Activated T-cell treated with anti-CD3 and anti-CD28 coated beads for 48 hours (primary cell): ENCODE measurements around the gene RHOBTB1.
"Not testable (repeated sequence)": the region's sequence is repeated elsewhere in the genome, so short reads cannot be mapped to it uniquely, and the experiment has no call there.

Source experiments
- DNase-seq: peaks from one replicate; pipeline ENCODE4 v3.0.0-alpha.2; 2020; ENCODE audit warnings: low read depth

RHOBTB1 gene

DNA sequence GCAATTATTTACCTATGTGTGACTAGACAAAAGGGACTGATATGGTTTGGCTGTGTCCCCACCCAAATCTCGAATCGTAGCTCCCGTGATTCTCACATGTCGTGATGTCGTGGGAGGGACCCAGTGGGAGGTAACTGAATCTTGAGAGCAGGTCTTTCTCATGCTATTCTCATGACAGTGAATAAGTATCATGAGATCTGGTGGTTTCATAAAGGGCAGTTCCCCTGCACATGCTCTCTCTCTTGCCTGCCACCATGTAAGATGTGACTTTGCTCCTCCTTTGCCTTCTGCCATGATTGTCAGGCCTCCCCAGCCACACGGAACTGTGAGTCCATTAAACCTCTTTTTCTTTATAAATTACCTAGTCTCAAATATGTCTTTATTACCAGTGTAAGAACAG lies 37.2 kb downstream of the RHOBTB1 start:
- not testable (repeated sequence) for DNase-seq

DNA sequence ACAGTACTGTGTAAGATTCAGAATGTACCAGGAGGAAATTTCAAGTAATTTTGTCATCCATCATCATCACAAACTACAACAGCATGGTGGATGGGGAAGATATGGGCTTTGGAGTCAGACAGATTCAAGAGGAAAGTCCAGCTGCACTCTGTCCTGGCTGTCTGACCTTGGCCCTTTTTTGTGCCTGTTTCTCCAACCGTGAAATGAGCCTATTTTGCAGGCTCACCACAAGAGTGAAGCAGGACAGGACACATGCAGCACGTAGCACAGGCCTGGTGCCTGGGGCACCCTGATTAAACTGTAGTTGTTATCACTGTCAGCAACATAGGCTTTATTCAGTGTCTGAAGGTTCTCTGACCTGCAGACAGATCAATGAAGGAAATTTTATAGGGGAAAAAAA lies 37.6 kb downstream of the RHOBTB1 start:
- DNase-seq: no peak

GRCh38 chr10:60905580-60905979 lies 38.4 kb downstream of the RHOBTB1 start:
- DNase-seq: no peak

- no peak for DNase-seq
Observed at GRCh38 chr10:60903096-60903495, 40.9 kb downstream of the RHOBTB1 start.

- DNase-seq: no peak
Observed at GRCh38 chr10:60901561-60902235, 42.3 kb downstream of the RHOBTB1 start.

GRCh38 chr10:60899266-60899665 lies 44.7 kb downstream of the RHOBTB1 start:
- no peak for DNase-seq

DNA sequence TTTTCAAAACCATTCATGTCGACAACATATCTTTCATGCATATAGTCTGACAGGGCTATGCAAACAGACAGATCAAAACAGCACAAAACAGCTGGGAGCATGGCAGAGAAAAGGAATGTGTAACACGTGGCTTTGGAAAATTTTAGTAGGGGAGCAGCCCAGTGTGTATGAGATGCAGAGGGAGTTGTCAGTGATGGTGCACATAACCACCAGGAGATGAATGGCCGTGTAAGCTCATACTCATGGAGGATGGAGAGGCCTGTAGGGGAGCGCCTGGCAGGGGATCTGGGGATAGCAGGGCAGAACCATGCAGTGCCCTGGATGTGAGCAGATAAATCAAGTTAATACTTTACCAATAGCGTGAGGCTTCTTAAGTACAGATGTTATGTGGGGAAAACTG lies 45.7 kb downstream of the RHOBTB1 start:
- no peak for DNase-seq

DNA sequence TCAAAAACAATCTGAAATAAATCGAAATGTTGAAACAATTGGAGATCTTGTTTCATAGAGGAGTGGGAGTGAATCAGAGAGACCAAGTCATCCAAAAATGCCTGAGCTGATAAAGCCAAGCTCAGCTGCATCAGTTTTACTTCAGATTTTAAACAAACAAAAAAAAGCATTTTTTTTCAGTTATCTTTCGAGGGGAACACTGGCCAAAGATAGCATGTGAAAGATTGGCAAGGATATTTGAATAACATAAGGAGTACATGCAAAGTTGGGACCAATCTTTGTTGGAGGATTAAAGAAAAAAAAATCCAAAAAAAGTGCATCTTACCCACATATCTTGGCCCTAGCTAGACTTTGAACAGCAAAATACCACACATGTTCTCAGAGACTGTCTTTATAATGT lies 47.2 kb downstream of the RHOBTB1 start:
- DNase-seq: no peak

GRCh38 chr10:60896033-60896432 lies 48.0 kb downstream of the RHOBTB1 start:
- DNase-seq: no peak

DNA sequence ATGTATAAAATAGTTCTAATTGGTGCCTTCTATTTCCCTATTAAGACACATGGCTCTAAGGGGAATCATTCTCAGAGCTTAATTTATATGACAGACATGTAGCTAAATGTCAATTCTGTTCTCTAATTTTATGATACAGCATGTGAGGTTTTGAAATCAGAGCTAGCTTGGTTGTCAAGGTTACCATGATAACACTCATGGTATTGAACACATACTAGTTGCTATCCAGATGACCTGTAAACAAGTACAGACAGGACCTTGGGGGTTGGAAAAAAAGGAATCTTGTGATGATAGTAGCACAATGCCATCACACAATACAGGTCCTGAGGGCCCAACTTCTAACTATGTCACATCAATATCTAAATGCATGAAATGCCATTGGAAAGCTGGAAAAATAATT lies 49.2 kb downstream of the RHOBTB1 start:
- DNase-seq: no peak

DNA sequence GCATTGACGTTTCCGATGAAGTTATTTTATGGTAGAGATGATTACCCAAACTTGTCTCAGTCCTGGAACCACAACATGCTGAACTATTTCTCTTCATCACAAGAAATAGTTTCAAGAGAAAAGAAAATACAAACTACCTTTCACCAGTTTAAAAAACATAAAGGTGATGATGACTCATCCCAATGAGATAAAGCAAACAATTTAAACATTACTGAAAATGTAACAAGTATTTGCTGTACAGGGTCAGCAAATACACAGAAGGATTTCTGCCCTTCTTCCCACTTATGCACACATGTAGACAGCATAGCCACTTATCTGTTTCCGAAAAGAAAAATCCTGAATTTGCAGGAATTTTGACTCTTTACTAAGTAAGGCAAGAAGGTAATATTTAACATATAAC lies 50.8 kb downstream of the RHOBTB1 start:
- no peak for DNase-seq

DNA sequence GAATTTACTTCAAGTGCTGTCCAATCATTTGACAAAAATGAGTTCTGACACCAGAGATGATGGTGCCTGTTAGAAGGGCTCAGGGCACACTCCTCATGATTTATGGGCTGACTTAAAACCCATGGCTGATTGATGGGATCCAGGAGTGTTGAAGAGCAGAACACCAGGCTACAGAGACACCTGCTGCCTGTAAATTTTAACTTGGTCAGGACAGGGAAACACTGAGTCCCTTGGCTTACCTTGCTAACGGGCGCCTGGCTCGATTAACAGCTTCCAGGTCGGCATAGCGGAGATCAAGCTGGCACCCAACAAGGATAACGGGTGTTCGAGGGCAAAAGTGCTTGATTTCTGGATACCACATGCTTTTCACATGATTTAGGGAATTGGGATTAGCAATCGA lies 51.4 kb downstream of the RHOBTB1 start:
- no peak for DNase-seq

- DNase-seq: no peak
Observed at GRCh38 chr10:60890811-60891210, 53.2 kb downstream of the RHOBTB1 start.

DNA sequence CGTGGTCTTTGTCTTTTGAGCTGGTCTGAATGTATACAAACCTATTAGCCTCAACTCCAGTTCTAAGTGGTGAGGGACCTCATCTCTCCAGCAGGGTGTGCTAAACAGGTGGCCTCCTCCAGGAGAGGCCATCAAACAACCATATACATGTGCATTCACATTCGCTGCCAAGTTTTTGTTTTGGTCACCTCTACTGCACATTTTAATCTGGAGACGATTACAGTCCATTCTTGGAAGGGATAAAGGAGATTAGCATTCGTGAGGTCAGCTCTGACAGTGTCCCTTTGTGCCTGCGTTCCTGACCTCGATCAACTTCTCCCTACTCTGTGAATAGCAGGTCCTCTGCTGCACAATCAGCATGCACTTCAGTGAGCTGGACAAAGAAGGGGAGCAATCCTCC lies 60.8 kb downstream of the RHOBTB1 start:
- DNase-seq: no peak

DNA sequence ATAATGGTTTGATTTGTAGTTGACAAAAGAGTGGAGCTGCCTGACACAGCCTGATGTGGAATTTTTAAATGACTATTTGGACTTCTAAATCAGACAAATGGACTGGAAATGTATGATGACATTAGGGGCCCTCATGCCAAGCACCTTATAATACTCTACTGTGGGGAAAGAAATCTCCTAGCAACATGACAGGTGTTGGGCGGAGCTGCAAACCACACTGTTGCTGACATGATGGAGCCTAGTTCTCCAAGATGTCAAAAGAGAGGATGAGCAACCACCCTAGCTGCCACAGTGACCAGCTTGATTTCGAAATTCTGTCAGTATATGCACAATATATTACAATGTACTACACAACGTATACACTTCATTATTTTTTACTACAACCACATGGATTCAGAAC lies 65.8 kb downstream of the RHOBTB1 start:
- no peak for DNase-seq

DNA sequence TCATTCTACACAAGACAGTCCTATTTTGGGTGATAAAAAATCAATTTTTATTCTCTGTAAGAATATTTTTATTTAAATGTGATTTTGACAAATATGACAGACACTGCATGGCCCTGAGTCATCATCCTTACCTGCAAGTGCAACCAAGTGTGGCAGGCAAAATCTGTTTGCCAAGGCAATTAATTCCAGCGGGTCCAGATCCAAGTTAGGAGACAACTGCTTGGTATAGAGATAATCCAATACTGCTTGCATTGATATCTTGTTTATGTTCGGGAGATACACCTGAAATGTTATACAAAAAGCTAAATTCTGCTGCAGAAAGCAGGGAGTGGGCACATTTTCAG lies 66.2 kb downstream of the RHOBTB1 start:
- DNase-seq: no peak

GRCh38 chr10:60877061-60877776 lies 66.8 kb downstream of the RHOBTB1 start:
- no peak for DNase-seq

DNA sequence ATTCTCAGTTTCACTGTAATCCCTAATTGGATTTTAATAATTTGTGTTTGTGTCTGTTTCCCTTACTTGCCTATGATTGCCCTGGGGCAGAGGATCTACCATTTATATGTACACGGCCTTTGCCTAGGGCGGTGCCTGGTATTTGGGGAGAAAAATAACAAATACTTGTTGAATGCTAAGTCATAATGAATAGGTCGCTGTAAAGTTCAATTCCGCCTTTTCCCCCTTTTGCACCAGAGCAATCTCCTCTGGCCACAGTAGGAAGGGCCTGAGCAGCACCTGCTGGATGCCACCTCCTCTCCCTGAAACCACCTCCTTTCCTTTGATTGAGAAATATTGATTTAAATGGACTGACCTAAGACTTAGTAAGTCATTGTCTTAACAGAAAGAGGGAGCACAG lies 70.2 kb downstream of the RHOBTB1 start:
- DNase-seq: no peak

- no peak for DNase-seq
Observed at GRCh38 chr10:60872451-60872850, 71.5 kb downstream of the RHOBTB1 start.

GRCh38 chr10:60871215-60871614 lies 72.8 kb downstream of the RHOBTB1 start:
- DNase-seq: no peak

GRCh38 chr10:60870803-60871202 lies 73.2 kb downstream of the RHOBTB1 start:
- DNase-seq: no peak

DNA sequence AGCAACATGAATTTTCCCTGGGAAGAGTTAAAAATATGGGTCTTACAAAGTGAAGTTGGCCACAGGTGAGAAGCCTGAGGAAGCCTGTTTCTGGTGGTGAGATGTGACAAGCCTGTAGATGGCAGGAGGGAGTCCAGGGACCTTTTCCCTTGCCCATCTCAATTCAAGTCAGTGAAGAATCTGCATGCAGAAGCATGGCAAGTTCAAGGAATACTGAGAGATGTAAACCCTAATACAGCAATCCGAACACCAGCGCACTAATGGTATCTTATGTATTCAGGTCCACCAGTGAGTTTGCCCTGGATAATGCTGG lies 73.6 kb downstream of the RHOBTB1 start:
- no peak for DNase-seq

DNA sequence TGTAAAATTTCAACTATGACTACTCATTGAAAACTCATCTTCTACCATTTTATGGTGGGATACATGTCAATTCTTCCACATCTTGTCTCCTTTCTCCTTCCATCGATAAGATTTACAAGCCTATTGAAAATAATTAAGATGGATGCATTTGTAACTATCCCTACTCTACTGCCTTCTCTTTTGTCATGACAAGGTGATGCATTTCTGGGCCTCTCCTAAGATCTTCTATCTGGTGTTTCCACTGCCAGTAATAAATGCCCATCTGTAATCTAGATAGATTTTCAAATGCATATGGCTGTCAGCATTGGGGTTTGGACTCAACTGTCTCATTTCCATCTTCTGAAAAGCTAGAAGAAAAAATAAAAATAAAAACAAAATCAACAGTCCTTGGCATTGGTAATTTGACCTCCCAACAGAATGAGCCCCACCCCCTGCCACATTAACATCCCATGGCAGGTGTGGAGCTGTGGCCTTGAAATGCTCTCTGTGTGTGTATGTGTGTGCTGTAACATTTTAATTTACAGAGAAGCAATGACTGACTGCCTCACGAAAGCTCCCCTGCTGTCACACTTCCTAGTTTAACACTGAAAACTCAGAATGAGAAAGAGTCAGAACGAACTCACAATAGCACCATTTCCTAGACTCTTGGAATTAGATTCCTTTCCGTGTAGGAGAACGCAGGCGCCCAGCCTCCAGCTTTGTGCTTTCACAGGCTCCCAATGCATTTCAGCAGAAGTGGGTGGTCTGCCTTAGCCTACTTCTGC lies 74.2 kb downstream of the RHOBTB1 start:
- DNase-seq: no peak

DNA sequence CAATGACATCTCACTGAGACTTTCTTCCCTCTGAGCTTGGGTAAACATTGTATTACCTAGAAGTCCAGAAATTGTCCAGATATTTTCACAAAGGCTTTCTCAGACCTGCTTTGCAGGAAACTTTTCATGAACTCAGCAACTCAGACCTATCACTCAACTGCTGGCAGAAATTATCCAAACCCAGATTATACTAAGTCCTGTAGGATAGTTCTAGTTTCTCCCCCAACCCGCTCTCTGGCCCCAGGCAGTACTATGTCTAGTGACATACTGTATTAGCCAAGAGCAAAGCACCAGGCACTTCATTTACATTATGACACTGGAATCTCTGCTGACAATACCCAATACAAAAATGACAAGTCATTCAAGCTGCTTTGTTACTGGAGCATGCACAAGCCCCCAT lies 75.0 kb downstream of the RHOBTB1 start:
- DNase-seq: no peak
